Bronchus fibroblast of lung (primary cell): ENCODE measurements around the gene C20orf144. TPM values are rescaled to one million over a fixed set of nuclear protein-coding genes. Genes with fewer than 3 reads are reported as not detected.

ENCODE experiments used
- total RNA-seq: library from RNA; depleted of rRNA; stranded (reverse); fragments of >200 nt; gene quantifications from 2 replicates; pipeline ENCODE4 v1.2.3, GENCODE V29; 2015

Gene C20orf144
- 0.30 and 0.84 TPM in 2 replicates for total RNA-seq

DNA sequence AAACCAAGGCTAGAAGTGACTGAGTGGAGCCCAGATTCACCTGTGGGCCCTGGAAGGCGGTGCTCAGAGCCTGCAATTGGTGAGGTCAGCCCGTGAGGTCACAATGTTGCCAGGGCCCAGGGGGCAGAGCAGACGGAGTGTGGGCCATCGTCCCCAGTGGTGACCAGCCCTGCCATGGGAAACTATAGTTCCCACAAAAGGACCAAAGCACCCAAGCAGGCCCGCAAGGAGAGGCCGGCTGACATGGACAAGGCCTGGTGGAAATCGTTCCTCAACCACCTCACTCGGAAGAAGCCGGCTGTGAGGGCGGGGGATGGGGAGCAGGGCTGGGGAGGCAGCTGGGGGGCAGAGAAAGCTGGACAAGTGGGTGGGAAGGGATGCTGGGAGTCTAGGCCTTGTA, at the start of gene C20orf144:
Gene C20orf144 (plus strand): TSS at position 156 of the 400 bp plus-strand sequence. CDS start 19 bp downstream, at position 175.

DNA sequence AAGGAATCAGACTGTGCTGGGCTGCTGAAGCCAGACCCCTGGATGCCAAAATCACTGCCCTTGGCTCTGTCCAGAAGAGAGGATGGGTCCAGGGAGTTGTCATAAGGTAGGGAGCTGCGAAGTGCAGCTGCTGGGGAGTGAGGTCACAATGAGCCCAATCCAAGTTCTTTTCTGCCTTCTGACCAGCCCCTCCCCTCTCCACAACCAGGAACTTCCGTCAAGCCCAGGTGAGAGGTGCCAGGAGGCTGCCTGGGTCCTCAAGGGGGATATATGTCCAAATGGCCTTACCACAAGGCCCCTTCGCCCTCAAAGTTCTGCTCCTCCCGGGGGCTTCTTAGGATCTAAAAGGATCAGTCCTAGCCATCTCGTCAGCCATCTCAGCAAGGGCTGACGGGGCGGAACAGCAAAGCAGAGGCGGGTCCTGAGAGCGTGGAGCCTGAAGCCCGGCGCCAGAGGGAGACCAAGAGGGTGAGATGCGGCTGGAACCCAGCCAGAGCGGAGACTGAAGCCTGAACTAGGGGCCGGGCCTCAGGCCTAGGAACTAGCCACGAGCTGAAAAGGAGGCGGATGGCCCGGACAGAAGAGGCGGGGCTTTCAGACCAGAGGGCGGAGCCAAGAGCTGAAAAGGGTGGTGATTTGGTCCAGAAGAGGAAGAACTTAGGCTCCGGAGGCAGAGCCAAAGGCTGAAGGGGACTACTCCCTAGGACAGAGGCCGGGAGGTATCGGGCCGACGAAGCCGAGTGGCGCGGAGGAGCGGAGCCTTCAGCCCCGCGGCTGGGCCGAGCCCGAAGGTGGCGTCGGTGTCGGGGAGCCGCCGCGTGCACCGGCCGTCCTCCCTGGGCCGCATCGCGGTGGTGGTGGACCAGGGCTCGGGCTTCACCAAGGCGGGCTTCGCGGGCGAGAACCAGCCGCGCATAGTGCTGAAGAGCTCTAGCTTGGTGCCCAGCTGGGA, 4.4 kb downstream of the C20orf144 start, which contains the start of gene ACTL10:
Gene ACTL10 (plus strand): TSS at position 651 of the 952 bp plus-strand sequence. CDS start 555 bp downstream, outside the sequence.

DNA sequence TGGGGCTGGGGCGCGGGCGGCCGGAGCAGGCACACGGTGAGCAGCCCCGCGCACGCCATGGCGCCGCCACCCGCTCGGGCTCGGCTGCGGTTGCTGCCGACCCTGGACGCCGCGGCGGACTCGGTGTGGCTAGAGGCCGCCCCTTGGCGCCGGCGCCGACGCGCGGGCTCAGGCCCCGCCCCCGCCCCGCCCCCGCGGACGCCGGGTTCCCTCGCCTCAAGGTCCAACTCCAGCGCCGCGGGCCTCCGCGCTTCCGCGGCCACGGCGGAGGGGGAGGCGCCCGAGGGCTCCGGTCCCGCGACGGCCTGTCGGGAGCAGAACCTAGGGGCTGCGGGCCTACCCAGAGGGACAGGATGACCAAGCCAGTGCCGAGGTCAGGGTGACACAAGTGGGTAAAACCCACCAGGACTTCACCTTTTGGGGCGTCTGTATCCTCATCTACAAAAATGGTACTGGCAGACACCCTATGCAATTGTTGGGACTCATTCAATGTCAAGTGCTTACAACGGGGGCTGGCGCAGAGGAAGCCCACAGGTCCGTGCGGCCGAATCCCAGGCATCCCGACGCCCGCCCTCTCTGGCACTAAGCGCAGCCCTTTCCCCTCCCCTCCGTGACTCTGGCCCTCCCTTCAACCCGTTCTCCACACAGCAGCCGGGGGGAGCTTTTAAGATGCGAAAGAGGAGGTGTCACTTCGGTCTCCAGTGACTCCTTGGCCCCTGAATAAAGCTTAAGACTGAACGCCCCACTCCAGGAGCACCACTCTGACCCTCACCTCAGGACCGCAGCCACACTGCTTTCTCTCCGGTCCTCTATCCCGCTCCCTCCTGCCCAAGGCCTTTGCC, 12.4 kb downstream of the C20orf144 start, which contains the start of gene NECAB3:
Gene NECAB3 (minus strand): TSS at position 135 of the 842 bp plus-strand sequence. CDS start 76 bp downstream, at position 59.

DNA sequence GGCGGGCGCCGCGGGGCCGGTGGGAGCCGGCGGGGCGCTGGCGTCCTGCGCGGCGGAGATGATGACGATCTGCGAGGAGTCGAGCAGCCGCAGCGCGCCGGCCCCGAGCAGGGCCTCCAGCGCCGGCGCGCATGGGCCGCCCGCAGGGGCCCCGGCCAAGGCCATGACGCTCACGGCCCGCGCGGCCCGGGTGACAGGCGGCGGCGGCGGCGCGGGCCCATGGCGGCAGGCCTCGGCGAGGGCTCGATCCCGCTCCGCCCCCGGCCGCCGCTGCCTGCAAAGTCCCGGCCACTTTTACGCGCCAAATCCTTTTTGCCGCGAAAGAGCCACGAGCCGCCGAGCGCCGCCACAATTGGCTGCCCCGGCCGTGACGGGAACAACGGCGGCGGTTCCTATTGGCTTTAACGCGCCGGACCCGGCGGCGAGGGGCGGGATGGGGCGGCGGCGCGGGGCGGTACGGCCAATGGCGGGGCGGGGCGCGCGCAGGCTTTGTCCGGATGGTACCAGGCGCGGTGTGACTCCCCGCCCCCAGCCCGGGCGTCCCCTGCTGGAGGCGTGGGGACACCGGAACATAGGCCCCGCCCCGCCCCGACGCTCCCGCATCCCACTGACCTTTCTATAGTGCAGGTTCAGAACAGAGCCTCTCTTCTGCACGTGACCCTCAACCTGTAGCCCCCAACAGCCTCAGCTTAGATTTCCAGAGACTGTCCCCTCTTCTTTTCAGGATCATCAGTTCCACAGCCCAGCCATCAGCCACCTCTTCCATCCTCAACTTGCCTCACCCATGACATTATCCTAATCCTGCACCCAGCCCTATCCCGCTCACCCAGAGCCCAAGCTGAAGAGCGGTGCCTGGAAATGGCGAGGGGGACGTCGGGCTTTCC, 24.2 kb downstream of the C20orf144 start, which contains the start of gene E2F1:
Gene E2F1 (minus strand): TSS at position 286 of the 884 bp plus-strand sequence. CDS start 121 bp downstream, at position 165.

Other genes starting within 250 kb of the C20orf144 start
- 16.8 and 16.9 TPM in 2 replicates for gene SNTA1, start 218.6 kb upstream of the C20orf144 start, total RNA-seq
- gene CBFA2T2, start 172.2 kb upstream of the C20orf144 start, total RNA-seq, result 1.7 and 2.1 TPM in 2 replicates
- 2.0 and 2.1 TPM in 2 replicates for gene ACTL10, start 4.6 kb downstream of the C20orf144 start, total RNA-seq
- 15.1 and 20.7 TPM in 2 replicates for gene NECAB3, start 12.1 kb downstream of the C20orf144 start, total RNA-seq
- gene E2F1, start 24.1 kb downstream of the C20orf144 start, total RNA-seq, result 16.8 and 19.5 TPM in 2 replicates
- gene PXMP4, start 58.0 kb downstream of the C20orf144 start, total RNA-seq, result 8.5 and 10.4 TPM in 2 replicates
- 1.3 and 1.9 TPM in 2 replicates for gene ZNF341, start 69.7 kb downstream of the C20orf144 start, total RNA-seq
- gene CHMP4B, start 149.0 kb downstream of the C20orf144 start, total RNA-seq, result 27.1 and 30.5 TPM in 2 replicates